ENCODE measurements around the gene UGT1A3.

DNA sequence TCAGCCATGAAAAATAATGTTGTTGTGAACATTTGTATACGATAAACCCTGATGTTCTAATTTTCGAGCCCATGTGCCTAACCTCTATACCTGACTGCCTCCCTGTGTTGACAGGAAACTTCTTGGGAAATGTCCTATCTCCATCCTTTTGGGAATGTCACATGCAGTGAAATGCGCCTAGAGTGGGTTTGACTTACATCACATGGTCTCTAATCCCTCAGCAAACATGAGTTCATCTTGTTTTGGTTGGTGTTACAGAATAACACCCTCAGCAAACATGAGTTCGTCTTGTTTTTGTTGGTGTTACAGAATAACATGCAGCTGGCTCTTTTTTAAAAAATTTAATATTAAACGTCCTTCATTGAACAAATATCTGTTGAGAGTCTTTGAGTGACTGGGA, 40.5 kb upstream of the UGT1A3 start:
- TF ChIP-seq, protein P1, sequence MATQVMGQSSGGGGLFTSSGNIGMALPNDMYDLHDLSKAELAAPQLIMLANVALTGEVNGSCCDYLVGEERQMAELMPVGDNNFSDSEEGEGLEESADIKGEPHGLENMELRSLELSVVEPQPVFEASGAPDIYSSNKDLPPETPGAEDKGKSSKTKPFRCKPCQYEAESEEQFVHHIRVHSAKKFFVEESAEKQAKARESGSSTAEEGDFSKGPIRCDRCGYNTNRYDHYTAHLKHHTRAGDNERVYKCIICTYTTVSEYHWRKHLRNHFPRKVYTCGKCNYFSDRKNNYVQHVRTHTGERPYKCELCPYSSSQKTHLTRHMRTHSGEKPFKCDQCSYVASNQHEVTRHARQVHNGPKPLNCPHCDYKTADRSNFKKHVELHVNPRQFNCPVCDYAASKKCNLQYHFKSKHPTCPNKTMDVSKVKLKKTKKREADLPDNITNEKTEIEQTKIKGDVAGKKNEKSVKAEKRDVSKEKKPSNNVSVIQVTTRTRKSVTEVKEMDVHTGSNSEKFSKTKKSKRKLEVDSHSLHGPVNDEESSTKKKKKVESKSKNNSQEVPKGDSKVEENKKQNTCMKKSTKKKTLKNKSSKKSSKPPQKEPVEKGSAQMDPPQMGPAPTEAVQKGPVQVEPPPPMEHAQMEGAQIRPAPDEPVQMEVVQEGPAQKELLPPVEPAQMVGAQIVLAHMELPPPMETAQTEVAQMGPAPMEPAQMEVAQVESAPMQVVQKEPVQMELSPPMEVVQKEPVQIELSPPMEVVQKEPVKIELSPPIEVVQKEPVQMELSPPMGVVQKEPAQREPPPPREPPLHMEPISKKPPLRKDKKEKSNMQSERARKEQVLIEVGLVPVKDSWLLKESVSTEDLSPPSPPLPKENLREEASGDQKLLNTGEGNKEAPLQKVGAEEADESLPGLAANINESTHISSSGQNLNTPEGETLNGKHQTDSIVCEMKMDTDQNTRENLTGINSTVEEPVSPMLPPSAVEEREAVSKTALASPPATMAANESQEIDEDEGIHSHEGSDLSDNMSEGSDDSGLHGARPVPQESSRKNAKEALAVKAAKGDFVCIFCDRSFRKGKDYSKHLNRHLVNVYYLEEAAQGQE (IDR thresholded peaks at IDR 0.05; ENCODE audit: insufficient replicate concordance, low read depth) = no peak
- TF ChIP-seq, protein P2, sequence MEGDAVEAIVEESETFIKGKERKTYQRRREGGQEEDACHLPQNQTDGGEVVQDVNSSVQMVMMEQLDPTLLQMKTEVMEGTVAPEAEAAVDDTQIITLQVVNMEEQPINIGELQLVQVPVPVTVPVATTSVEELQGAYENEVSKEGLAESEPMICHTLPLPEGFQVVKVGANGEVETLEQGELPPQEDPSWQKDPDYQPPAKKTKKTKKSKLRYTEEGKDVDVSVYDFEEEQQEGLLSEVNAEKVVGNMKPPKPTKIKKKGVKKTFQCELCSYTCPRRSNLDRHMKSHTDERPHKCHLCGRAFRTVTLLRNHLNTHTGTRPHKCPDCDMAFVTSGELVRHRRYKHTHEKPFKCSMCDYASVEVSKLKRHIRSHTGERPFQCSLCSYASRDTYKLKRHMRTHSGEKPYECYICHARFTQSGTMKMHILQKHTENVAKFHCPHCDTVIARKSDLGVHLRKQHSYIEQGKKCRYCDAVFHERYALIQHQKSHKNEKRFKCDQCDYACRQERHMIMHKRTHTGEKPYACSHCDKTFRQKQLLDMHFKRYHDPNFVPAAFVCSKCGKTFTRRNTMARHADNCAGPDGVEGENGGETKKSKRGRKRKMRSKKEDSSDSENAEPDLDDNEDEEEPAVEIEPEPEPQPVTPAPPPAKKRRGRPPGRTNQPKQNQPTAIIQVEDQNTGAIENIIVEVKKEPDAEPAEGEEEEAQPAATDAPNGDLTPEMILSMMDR (IDR thresholded peaks at IDR 0.05; ENCODE audit: insufficient read depth, low read length) = no peak
- no peak for TF ChIP-seq GABPA (IDR thresholded peaks at IDR 0.05; ENCODE audit: low read depth)
- no peak for TF ChIP-seq POLR2AphosphoS5 (IDR thresholded peaks at IDR 0.05; ENCODE audit: low read depth)
- TF ChIP-seq SPI1 (IDR thresholded peaks at IDR 0.05; ENCODE audit: borderline replicate concordance, low read depth) = no peak
